IMR-90 (cell line): Measurements from ENCODE around the gene SET. TPM values are rescaled to one million over a fixed set of nuclear protein-coding genes. Genes with fewer than 3 reads are reported as not detected.

Experiments
- ATAC-seq: fragments of 200-7000 bp; cut with Tn5 transposase; 2 replicates; pipeline ENCODE4 v1.9.1; 2020; ENCODE audit warnings: low read depth, mild to moderate bottlenecking, moderate library complexity
- BruUV-seq: library from RNA; stranded (reverse); fragments of 400-500 nt; replicated peaks from 2 replicates; lab custom pipeline; 2021; lab: Mats Ljungman, UMichigan
- CTCF ChIA-PET: fragments of 300-600 bp; formaldehyde crosslinking; extraction: SDS; loops from one replicate; lab custom pipeline; 2021; ENCODE audit warnings: antibody characterized with exemption; lab: Yijun Ruan, JAX
- POLR2A ChIA-PET: fragments of 300-600 bp; sonication (Branson Sonifier 250); formaldehyde crosslinking; loops from one replicate; lab custom pipeline; 2022; ENCODE audit warnings: antibody characterized with exemption; ENCODE audit not compliant: unreplicated experiment; lab: Charles Lee
- DNase-seq: peaks from one replicate; pipeline ENCODE4 v3.0.0; 2013
- H2AFZ ChIP-seq: replicated peaks from 2 replicates; pipeline ENCODE3; 2013; ENCODE audit warnings: low read length, mild to moderate bottlenecking; ENCODE audit not compliant: poor library complexity
- H2AK5ac ChIP-seq: 2 replicates; pipeline ENCODE4 v1.6.1; 2013; ENCODE audit warnings: low read depth, low read length, inconsistent platforms
- H2AK9ac ChIP-seq: replicated peaks from 2 replicates; pipeline ENCODE3; 2013; ENCODE audit warnings: mild to moderate bottlenecking, low read depth, low read length, moderate library complexity; ENCODE audit not compliant: poor library complexity
- H2BK120ac ChIP-seq: 2 replicates; pipeline ENCODE4 v1.6.1; 2013; ENCODE audit warnings: low read depth, low read length, inconsistent platforms
- H2BK15ac ChIP-seq: 3 replicates; pipeline ENCODE4 v1.6.1; 2013; ENCODE audit warnings: low read depth, low read length, inconsistent platforms
- H2BK20ac ChIP-seq: 2 replicates; pipeline ENCODE4 v1.6.1; 2013; ENCODE audit warnings: low read depth, mild to moderate bottlenecking, inconsistent platforms, low read length, moderate library complexity
- H2BK5ac ChIP-seq: 2 replicates; pipeline ENCODE4 v1.6.1; 2013; ENCODE audit warnings: mild to moderate bottlenecking, low read depth, low read length, inconsistent platforms; ENCODE audit not compliant: poor library complexity, severe bottlenecking
- H3K14ac ChIP-seq: replicated peaks from 2 replicates; pipeline ENCODE4 v1.6.1; 2013; ENCODE audit warnings: low read depth, low read length, inconsistent platforms
- H3K18ac ChIP-seq: 2 replicates; pipeline ENCODE4 v1.6.1; 2013; ENCODE audit warnings: low read depth, low read length, control low read depth
- H3K23ac ChIP-seq: 2 replicates; pipeline ENCODE4 v1.6.1; 2013; ENCODE audit warnings: low read depth, low read length, inconsistent platforms
- H3K27ac ChIP-seq: 2 replicates; pipeline ENCODE4 v1.5.1; 2013; ENCODE audit warnings: mild to moderate bottlenecking, control low read depth, low read length; ENCODE audit not compliant: insufficient read depth
- H3K27me3 ChIP-seq: 2 replicates; pipeline ENCODE4 v1.6.1; 2013; ENCODE audit warnings: low read length; ENCODE audit not compliant: control insufficient read depth, insufficient read depth
- H3K36me3 ChIP-seq: 2 replicates; pipeline ENCODE4 v1.6.1; 2013; ENCODE audit warnings: low read length, mixed read lengths; ENCODE audit not compliant: control insufficient read depth, insufficient read depth
- H3K4ac ChIP-seq: 2 replicates; pipeline ENCODE4 v1.6.1; 2013; ENCODE audit warnings: low read depth, low read length, inconsistent platforms
- H3K4me1 ChIP-seq: 2 replicates; pipeline ENCODE4 v1.6.1; 2013; ENCODE audit warnings: low read length, mixed read lengths; ENCODE audit not compliant: control insufficient read depth, insufficient read depth
- H3K4me2 ChIP-seq: 2 replicates; pipeline ENCODE4 v1.6.1; 2013; ENCODE audit warnings: low read depth, mild to moderate bottlenecking, control low read depth, low read length, moderate library complexity
- H3K4me3 ChIP-seq: 2 replicates; pipeline ENCODE4 v1.5.1; 2013; ENCODE audit warnings: low read depth, mild to moderate bottlenecking, control low read depth, low read length, moderate library complexity; ENCODE audit not compliant: insufficient read depth
- H3K56ac ChIP-seq: 2 replicates; pipeline ENCODE4 v1.6.1; 2013; ENCODE audit warnings: low read length, inconsistent platforms; ENCODE audit not compliant: insufficient read depth; ENCODE audit errors: extremely low read depth
- H3K79me1 ChIP-seq, 2 experiments: 2 replicates each; pipeline ENCODE4 v1.6.1; 2013; ENCODE audit warnings: low read length in 2 of 2, inconsistent platforms in 1 of 2, low read depth in 1 of 2
- H3K9ac ChIP-seq: 2 replicates; pipeline ENCODE4 v1.6.1; 2013; ENCODE audit warnings: low read depth, low read length, control low read depth
- H3K9me1 ChIP-seq: 2 replicates; pipeline ENCODE4 v1.6.1; 2013; ENCODE audit warnings: low read length, inconsistent platforms; ENCODE audit not compliant: insufficient read depth
- H3K9me3 ChIP-seq: 2 replicates; pipeline ENCODE4 v1.6.1; 2013; ENCODE audit warnings: low read length; ENCODE audit not compliant: control insufficient read depth, insufficient read depth
- H4K20me1 ChIP-seq: 2 replicates; pipeline ENCODE4 v1.6.1; 2013; ENCODE audit warnings: low read length, inconsistent platforms; ENCODE audit not compliant: insufficient read depth
- H4K5ac ChIP-seq: 2 replicates; pipeline ENCODE4 v1.6.1; 2013; ENCODE audit warnings: mild to moderate bottlenecking, low read depth, low read length, control low read depth
- H4K8ac ChIP-seq, 2 experiments: 2 replicates each; pipeline ENCODE4 v1.6.1; 2013; ENCODE audit warnings: low read depth in 2 of 2, low read length in 2 of 2, control low read depth in 1 of 2, inconsistent platforms in 1 of 2
- H4K91ac ChIP-seq: 2 replicates; pipeline ENCODE4 v1.6.1; 2013; ENCODE audit warnings: low read depth, low read length, inconsistent platforms; ENCODE audit not compliant: insufficient read depth
- CEBPB ChIP-seq: IDR thresholded peaks from 2 replicates; pipeline ENCODE4 v1.6.1; 2012; ENCODE audit warnings: low read depth, low read length, improper control_type of control experiment
- FOS ChIP-seq: fragments of 150-350 bp; IDR thresholded peaks from 2 replicates; pipeline ENCODE4 v1.6.1; 2016; ENCODE audit warnings: low read depth, low read length
- MXI1 ChIP-seq: IDR thresholded peaks from 2 replicates; pipeline ENCODE4 v1.6.1; 2012; ENCODE audit warnings: low read depth, mild to moderate bottlenecking, low read length, moderate library complexity, borderline replicate concordance
- NFE2L2 ChIP-seq: fragments of 150-350 bp; IDR thresholded peaks from 2 replicates; pipeline ENCODE4 v1.6.1; 2016; ENCODE audit warnings: low read depth, mild to moderate bottlenecking, low read length
- SMC3 ChIP-seq: fragments of 150-350 bp; IDR thresholded peaks from 2 replicates; pipeline ENCODE4 v1.6.1; 2016; ENCODE audit warnings: low read depth, mild to moderate bottlenecking, antibody characterized with exemption, low read length, moderate library complexity
- WGBS, 2 experiments: methylation state at CpG; one replicate each; pipeline versions ENCODE4 v1.1.5 to v1.1.7; 2013; ENCODE audit warnings: missing lambda C conversion rate in 2 of 2; ENCODE audit not compliant: insufficient read length in 1 of 2; ENCODE audit errors: extremely low coverage in 2 of 2; 5-methylcytosine and 5-hydroxymethylcytosine counted together
- dilution Hi-C: fragments of 300-500 bp; cut with HindIII; formaldehyde crosslinking; loops from one replicate; pipeline ENCODE4 v1.14.3; 2018; ENCODE audit warnings: low sequenced_read_pairs; ENCODE audit not compliant: unreplicated experiment
- in situ Hi-C: fragments of 300-500 bp; cut with MboI; formaldehyde crosslinking; loops from 3 replicates; pipeline ENCODE4 v1.14.3; 2019; ENCODE audit warnings: low sequenced_read_pairs, inconsistent platforms, mixed read lengths
- intact Hi-C: fragments of 100-400 bp; cut with micrococcal nuclease; formaldehyde crosslinking; loops from 2 replicates; pipeline ENCODE4 v1.10.0; 2022
- polyA plus RNA-seq, 3 experiments: library from polyadenylated mRNA; depleted of rRNA; stranded (reverse); fragments of >200 nt; gene quantifications; 2 replicates each; pipeline ENCODE4 v1.2.3, GENCODE V29; 2012; ENCODE audit warnings: low replicate concordance in 1 of 3
- total RNA-seq: library from RNA; depleted of rRNA; stranded (reverse); fragments of >200 nt; gene quantifications from 2 replicates; pipeline ENCODE4 v1.2.3, GENCODE V29; 2012
- TF ChIP-seq, protein P1 (sequence below): fragments of 150-350 bp; IDR thresholded peaks from 2 replicates; pipeline ENCODE4 v1.6.1; 2017; ENCODE audit warnings: mild to moderate bottlenecking, antibody characterized with exemption, low read length, low read depth
- TF ChIP-seq, protein P2 (sequence below): conservative IDR thresholded peaks from 2 replicates; pipeline ENCODE4 v1.5.1; 2012; ENCODE audit warnings: mild to moderate bottlenecking, low read depth, low read length, improper control_type of control experiment

The SET gene
- total and polyA plus RNA-seq, 2 of the 4 experiments (the other 2 are of a cell fraction): 104 to 182 TPM

DNA sequence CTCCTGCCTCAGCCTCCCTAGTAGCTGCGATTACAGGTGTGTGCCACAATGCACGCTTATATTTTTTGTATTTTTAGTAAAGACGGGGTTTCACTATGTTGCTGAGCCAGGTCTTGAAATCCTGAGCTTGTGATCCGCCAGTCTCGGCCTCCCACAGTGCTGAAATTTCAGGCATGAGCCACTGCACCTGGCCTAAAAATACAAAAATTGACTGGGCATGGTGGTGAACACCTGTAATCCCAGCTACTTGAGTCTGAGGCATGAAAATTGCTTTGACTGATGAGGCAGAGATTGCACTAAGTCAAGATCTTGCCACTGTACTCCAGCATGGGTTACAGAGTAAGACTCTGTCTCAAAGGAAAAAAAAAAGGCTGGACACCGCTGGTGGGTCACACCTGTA lies 19.2 kb upstream of the SET start:
- Histone ChIP-seq H3K36me3 (no peaks in the 10 kb centered on the region), H4K8ac (no peak overlapping the region), H2BK5ac (no peak overlapping the region), H3K9ac (no peak overlapping the region), H3K56ac (no peak overlapping the region), H3K27me3 (no peaks in the 10 kb centered on the region), H3K18ac (no peak overlapping the region), H2AFZ (no peak overlapping the region), H3K23ac (no peak overlapping the region), H4K91ac (no peak overlapping the region), H4K20me1 (no peaks in the 10 kb centered on the region), H4K5ac (no peak overlapping the region), H3K4me3 (no peak overlapping the region), H3K79me1 (no peaks in the 10 kb centered on the region), H2AK5ac (no peak overlapping the region), H2BK120ac (no peak overlapping the region), H3K14ac (no peak overlapping the region), H3K27ac (no peak overlapping the region), H3K4me2 (no peak overlapping the region), H2BK15ac (no peak overlapping the region), H3K4ac (no peak overlapping the region), H2AK9ac (no peak overlapping the region), H2BK20ac (no peak overlapping the region), H3K4me1 (0 out of 2 replicates have a peak, but pooled peaks cover 1% of the 10 kb centered on the region), H3K9me1 (no peaks in the 10 kb centered on the region), H3K9me3 (no peaks in the 10 kb centered on the region)
- in situ Hi-C loops: no loop called here
- TF ChIP-seq, protein P1, sequence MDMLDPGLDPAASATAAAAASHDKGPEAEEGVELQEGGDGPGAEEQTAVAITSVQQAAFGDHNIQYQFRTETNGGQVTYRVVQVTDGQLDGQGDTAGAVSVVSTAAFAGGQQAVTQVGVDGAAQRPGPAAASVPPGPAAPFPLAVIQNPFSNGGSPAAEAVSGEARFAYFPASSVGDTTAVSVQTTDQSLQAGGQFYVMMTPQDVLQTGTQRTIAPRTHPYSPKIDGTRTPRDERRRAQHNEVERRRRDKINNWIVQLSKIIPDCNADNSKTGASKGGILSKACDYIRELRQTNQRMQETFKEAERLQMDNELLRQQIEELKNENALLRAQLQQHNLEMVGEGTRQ: no peak
- TF ChIP-seq, protein P2, sequence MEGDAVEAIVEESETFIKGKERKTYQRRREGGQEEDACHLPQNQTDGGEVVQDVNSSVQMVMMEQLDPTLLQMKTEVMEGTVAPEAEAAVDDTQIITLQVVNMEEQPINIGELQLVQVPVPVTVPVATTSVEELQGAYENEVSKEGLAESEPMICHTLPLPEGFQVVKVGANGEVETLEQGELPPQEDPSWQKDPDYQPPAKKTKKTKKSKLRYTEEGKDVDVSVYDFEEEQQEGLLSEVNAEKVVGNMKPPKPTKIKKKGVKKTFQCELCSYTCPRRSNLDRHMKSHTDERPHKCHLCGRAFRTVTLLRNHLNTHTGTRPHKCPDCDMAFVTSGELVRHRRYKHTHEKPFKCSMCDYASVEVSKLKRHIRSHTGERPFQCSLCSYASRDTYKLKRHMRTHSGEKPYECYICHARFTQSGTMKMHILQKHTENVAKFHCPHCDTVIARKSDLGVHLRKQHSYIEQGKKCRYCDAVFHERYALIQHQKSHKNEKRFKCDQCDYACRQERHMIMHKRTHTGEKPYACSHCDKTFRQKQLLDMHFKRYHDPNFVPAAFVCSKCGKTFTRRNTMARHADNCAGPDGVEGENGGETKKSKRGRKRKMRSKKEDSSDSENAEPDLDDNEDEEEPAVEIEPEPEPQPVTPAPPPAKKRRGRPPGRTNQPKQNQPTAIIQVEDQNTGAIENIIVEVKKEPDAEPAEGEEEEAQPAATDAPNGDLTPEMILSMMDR: no peak
- TF ChIP-seq NFE2L2: no peak
- no peak for TF ChIP-seq FOS
- TF ChIP-seq CEBPB: no peak
- no peak for TF ChIP-seq SMC3
- TF ChIP-seq MXI1: no peak
- ChIA-PET CTCF (no interaction called here), POLR2A (no interaction called here)
- dilution Hi-C loops: no loop called here
- WGBS, 2 experiments: 86% methylated on average over 4 of the region's 6 CpGs; no CpG with 5 or more reads in 1 of the 2 experiments
- DNase-seq: no peak
- no TSS peak for BruUV-seq
- intact Hi-C loops: no loop called here
- no peak for ATAC-seq
